Measurements from ENCODE around the gene TTC3. TPM values are rescaled to one million over a fixed set of nuclear protein-coding genes. Genes with fewer than 3 reads are reported as not detected.
A peak's percentile ranks its signal among the peaks of the same experiment; 100 is the strongest.

Gene TTC3
- total RNA-seq, 2 experiments from 2014 or later, result 70.2 to 74.0 TPM

- Mint-ChIP-seq H3K36me3 (ENCODE audit: low read depth) (no peaks in the 10 kb centered on the region), H3K9me3 (peaks cover 1% of the 10 kb centered on the region), H3K4me3 (no peak overlapping the region), H3K4me1 (ENCODE audit: low read depth) (peaks cover 19% of the 10 kb centered on the region), H3K27ac (no peak overlapping the region), H3K27me3 (peaks cover 1% of the 10 kb centered on the region)
- DNase-seq (no peak), ATAC-seq (no peak)
- ChIA-PET POLR2A (no interaction called here), CTCF (no interaction called here)
- intact Hi-C loops (cut with micrococcal nuclease), result no loop called here
- TF ChIP-seq, protein P1, sequence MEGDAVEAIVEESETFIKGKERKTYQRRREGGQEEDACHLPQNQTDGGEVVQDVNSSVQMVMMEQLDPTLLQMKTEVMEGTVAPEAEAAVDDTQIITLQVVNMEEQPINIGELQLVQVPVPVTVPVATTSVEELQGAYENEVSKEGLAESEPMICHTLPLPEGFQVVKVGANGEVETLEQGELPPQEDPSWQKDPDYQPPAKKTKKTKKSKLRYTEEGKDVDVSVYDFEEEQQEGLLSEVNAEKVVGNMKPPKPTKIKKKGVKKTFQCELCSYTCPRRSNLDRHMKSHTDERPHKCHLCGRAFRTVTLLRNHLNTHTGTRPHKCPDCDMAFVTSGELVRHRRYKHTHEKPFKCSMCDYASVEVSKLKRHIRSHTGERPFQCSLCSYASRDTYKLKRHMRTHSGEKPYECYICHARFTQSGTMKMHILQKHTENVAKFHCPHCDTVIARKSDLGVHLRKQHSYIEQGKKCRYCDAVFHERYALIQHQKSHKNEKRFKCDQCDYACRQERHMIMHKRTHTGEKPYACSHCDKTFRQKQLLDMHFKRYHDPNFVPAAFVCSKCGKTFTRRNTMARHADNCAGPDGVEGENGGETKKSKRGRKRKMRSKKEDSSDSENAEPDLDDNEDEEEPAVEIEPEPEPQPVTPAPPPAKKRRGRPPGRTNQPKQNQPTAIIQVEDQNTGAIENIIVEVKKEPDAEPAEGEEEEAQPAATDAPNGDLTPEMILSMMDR (IDR thresholded peaks at IDR 0.05), result no peak
Observed at GRCh38 chr21:37210799-37211198, 137.7 kb downstream of the TTC3 start.

DNA sequence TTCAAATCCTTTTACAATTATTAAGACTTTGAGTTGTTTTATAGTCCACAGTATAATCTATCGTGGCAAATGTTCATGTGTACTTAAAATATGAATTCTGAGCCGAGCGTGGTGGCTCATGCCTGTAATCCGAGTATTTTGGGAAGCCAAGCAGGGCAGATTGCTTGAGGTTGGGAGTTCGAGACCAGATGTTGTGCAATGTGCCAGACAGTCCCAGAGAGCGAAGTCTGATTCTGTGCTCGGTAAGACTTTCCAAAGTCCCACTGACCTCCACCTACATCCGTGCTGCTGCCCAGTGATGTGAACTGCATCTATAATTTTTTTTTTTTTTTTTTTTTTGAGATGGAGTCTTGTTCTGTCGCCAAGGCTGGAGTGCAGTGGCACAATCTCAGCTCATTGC, 141.9 kb downstream of the TTC3 start:
- Mint-ChIP-seq H3K4me3 (no peak overlapping the region), H3K9me3 (peaks cover 1% of the 10 kb centered on the region), H3K36me3 (ENCODE audit: low read depth) (peaks cover 7% of the 10 kb centered on the region), H3K27ac (no peak overlapping the region), H3K27me3 (peaks cover 1% of the 10 kb centered on the region), H3K4me1 (ENCODE audit: low read depth) (peaks cover 6% of the 10 kb centered on the region)
- no peak for ATAC-seq
- ChIA-PET POLR2A (no interaction called here), CTCF (no interaction called here)
- TF ChIP-seq, protein P1 (IDR thresholded peaks at IDR 0.05), result no peak
- intact Hi-C loops (cut with micrococcal nuclease), result no loop called here
- no peak for DNase-seq

DNA sequence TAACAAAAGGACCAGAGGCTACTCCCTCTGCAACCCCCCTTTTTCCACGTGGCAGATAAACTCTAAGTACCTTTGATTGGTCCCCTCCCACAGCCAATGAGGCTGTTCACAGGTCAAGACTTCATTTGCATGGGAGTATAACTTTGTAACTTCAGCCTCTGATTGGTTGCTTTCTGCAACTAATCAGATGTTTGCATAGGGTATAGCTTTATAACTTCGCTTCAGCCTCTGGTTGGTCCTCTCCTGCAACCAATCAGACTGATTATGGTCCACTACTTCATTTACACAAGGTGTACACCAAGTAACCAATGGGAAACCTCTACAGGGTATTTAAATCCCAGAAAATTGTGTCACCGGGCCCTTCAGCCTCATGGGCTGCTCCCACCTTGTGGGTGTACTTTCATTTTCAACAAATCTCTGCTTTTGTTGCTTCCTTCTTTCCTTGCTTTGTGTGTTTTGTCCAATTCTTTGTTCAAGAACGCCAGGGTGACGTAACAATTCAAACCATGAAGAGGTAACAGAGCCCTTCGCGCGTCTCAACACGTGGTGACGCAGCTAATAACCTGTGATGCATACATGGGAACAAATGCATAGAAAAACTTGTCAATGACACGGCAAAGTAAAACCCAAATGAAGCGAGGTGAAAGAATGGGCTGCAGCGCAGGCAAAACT, 146.8 kb downstream of the TTC3 start:
- H3K36me3 Mint-ChIP-seq (ENCODE audit: low read depth), result peaks cover 40% of the 10 kb centered on the region
- H3K4me1 Mint-ChIP-seq (ENCODE audit: low read depth), result peaks cover 41% of the 10 kb centered on the region
- ChIA-PET POLR2A (interaction anchor here (0.9 to 1.9 kb wide), 7 partner anchors 10 to 344 kb away, joined by 3 to 7 read pairs (median 3); partner anchors contain the start of gene DYRK1A), CTCF (interaction anchor here (0.8 to 1.4 kb wide), 3 partner anchors 12 to 152 kb away, joined by 4 read pairs; partner anchors contain the start of gene VPS26C)
- peak overlapping the region; percentile 93 for H3K27ac Mint-ChIP-seq
- TF ChIP-seq, protein P1 (IDR thresholded peaks at IDR 0.05), result no peak
- H3K9me3 Mint-ChIP-seq, result no peaks in the 10 kb centered on the region
- DNase-seq (peak; percentile 62), ATAC-seq (peak; percentile 6)
- peak overlapping the region; percentile 79 for H3K4me3 Mint-ChIP-seq
- intact Hi-C loops (cut with micrococcal nuclease), result loop anchor here (2.0 kb wide), 1 partner anchor 155 kb away; no protein-coding TSS in a partner anchor
- H3K27me3 Mint-ChIP-seq, result no peaks in the 10 kb centered on the region

- CTCF ChIA-PET, result interaction anchor here (0.8 to 1.4 kb wide), 5 partner anchors 12 to 343 kb away, joined by 3 to 4 read pairs (median 4); partner anchors contain the start of gene VPS26C
- TF ChIP-seq, protein P1 (IDR thresholded peaks at IDR 0.05), result peak; percentile 5
- Mint-ChIP-seq H3K27ac (peak overlapping the region; percentile 93), H3K36me3 (ENCODE audit: low read depth) (peaks cover 46% of the 10 kb centered on the region), H3K4me3 (peak overlapping the region; percentile 79), H3K27me3 (no peaks in the 10 kb centered on the region), H3K9me3 (no peaks in the 10 kb centered on the region), H3K4me1 (ENCODE audit: low read depth) (peaks cover 47% of the 10 kb centered on the region)
- POLR2A ChIA-PET, result interaction anchor here (0.6 to 1.9 kb wide), 7 partner anchors 8 to 223 kb away, joined by 3 to 7 read pairs (median 4); no protein-coding TSS in a partner anchor
- ATAC-seq (peak; percentile 14), DNase-seq (peak; percentile 53)
- intact Hi-C loops (cut with micrococcal nuclease), result loop anchor here (2.0 kb wide), 1 partner anchor 154 kb away; no protein-coding TSS in a partner anchor
Observed at GRCh38 chr21:37220433-37220980, 147.5 kb downstream of the TTC3 start.
